CD4-positive, alpha-beta T cell (primary cell): Measurements from ENCODE around the gene LENG1. TPM values are rescaled to one million over a fixed set of nuclear protein-coding genes. Genes with fewer than 3 reads are reported as not detected.

Source experiments
- ATAC-seq: fragments of 200-7000 bp; cut with Tn5 transposase; one replicate; pipeline ENCODE4 v1.10.0; 2022; ENCODE audit warnings: mild to moderate bottlenecking; ENCODE audit not compliant: poor library complexity
- CTCF ChIA-PET: fragments of 350-600 bp; sonication (Branson Sonifier 250); formaldehyde crosslinking; loops from one replicate; lab custom pipeline; 2021; ENCODE audit warnings: antibody characterized with exemption, inconsistent platforms; lab: Charles Lee
- POLR2A ChIA-PET: fragments of 350-600 bp; sonication (Branson Sonifier 250); formaldehyde crosslinking; loops from one replicate; lab custom pipeline; 2021; ENCODE audit warnings: antibody characterized with exemption, inconsistent platforms; lab: Charles Lee
- DNase-seq, 14 experiments: peaks; one replicate each; pipeline ENCODE4 v3.0.0-alpha.2; 2013 to 2020; ENCODE audit warnings: mixed read lengths in 2 of 14
- H3K27ac ChIP-seq, 2 donors: one replicate each; pipeline versions ENCODE4 v1.5.1 to v1.7.0; 2013; ENCODE audit warnings: low read length in 2 of 2, low read depth in 1 of 2, mild to moderate bottlenecking in 1 of 2
- H3K27me3 ChIP-seq, 2 experiments: 1 replicate in 1 of 2; 2 replicates in 1 of 2; pipeline versions ENCODE4 v1.6.1 to v1.7.0; 2013; ENCODE audit warnings: low read length in 2 of 2, control low read depth in 1 of 2, mild to moderate bottlenecking in 1 of 2, moderate library complexity in 1 of 2; ENCODE audit not compliant: insufficient read depth in 2 of 2, control insufficient read depth in 1 of 2
- H3K36me3 ChIP-seq: one replicate; pipeline ENCODE4 v1.6.1; 2013; ENCODE audit warnings: low read length, control low read depth; ENCODE audit not compliant: insufficient read depth
- H3K4me1 ChIP-seq: one replicate; pipeline ENCODE4 v1.6.1; 2013; ENCODE audit warnings: low read length, control low read depth; ENCODE audit not compliant: insufficient read depth
- H3K4me3 ChIP-seq: one replicate; pipeline ENCODE4 v1.5.1; 2013; ENCODE audit warnings: mild to moderate bottlenecking, low read length, moderate library complexity
- H3K9me3 ChIP-seq, 2 experiments: 1 replicate in 1 of 2; 2 replicates in 1 of 2; pipeline versions ENCODE4 v1.6.1 to v1.7.0; 2013; ENCODE audit warnings: low read length in 2 of 2, mild to moderate bottlenecking in 2 of 2, control low read depth in 1 of 2, moderate library complexity in 1 of 2; ENCODE audit not compliant: control insufficient read depth in 1 of 2, insufficient read depth in 1 of 2
- H3K27ac Mint-ChIP-seq: one replicate; pipeline ENCODE4 v1.8.0; 2020; ENCODE audit warnings: mixed read lengths
- H3K27me3 Mint-ChIP-seq: one replicate; pipeline ENCODE4 v1.8.0; 2021; ENCODE audit warnings: mixed read lengths
- H3K36me3 Mint-ChIP-seq: one replicate; pipeline ENCODE4 v1.8.0; 2021; ENCODE audit warnings: low read depth, mixed read lengths
- H3K4me1 Mint-ChIP-seq: one replicate; pipeline ENCODE4 v1.8.0; 2021; ENCODE audit warnings: low read depth, mixed read lengths
- H3K4me3 Mint-ChIP-seq: one replicate; pipeline ENCODE4 v1.8.0; 2020; ENCODE audit warnings: mild to moderate bottlenecking, mixed read lengths
- H3K9me3 Mint-ChIP-seq: one replicate; pipeline ENCODE4 v1.8.0; 2020; ENCODE audit warnings: mixed read lengths
- CTCF ChIP-seq: fragments of 200-600 bp; IDR thresholded peaks from one replicate; pipeline ENCODE4 v1.8.0; 2022; ENCODE audit warnings: antibody characterized with exemption, mild to moderate bottlenecking
- intact Hi-C, 2 experiments: fragments of 100-400 bp; cut with DNase I in 1 of 2; cut with micrococcal nuclease in 1 of 2; formaldehyde crosslinking; loops; one replicate each; pipeline versions ENCODE4 v1.15.1 to v1.9.0; 2023 to 2025; cut with DNase I, micrococcal nuclease
- total RNA-seq, 174 experiments: library from RNA in 2 of 174; stranded (reverse) in 2 of 174; gene quantifications; one replicate each; pipeline ENCODE4 v1.2.3 and lab custom pipeline; 2021 to 2026

LENG1 gene
- total RNA-seq, 2 experiments from 2014 or later: 14.4 to 16.0 TPM

GRCh38 chr19:54156490-54156889 is 3.0 kb downstream of the LENG1 start:
- Mint-ChIP-seq H3K36me3 (peaks cover 77% of the 10 kb centered on the region), H3K4me3 (peak overlapping the region; percentile 75), H3K9me3 (no peaks in the 10 kb centered on the region), H3K27me3 (no peaks in the 10 kb centered on the region), H3K4me1 (peaks cover 53% of the 10 kb centered on the region), H3K27ac (peak overlapping the region; percentile 64)
- TF ChIP-seq CTCF: no peak
- no peaks in the 10 kb centered on the region for H3K9me3 ChIP-seq
- no peaks in the 10 kb centered on the region for H3K27me3 ChIP-seq
- no peak overlapping the region for H3K4me3 ChIP-seq
- ATAC-seq (no peak), DNase-seq (no peak)
- H3K36me3 ChIP-seq: peaks cover 70% of the 10 kb centered on the region
- POLR2A ChIA-PET: interaction anchor here (2.0 to 7.7 kb wide), 3 partner anchors 18 to 41 kb away, joined by 6 to 144 read pairs (median 104); partner anchors contain the start of genes CNOT3, MBOAT7, PRPF31 and TFPT
- peaks cover 69% of the 10 kb centered on the region for H3K4me1 ChIP-seq
- intact Hi-C loops: no loop called here
- peak overlapping the region in 1 of 2 donors; percentile 1 for H3K27ac ChIP-seq
- CTCF ChIA-PET: no interaction called here

GRCh38 chr19:54155694-54156093 is 3.8 kb downstream of the LENG1 start:
- POLR2A ChIA-PET: interaction anchor here (2.0 to 7.7 kb wide), 3 partner anchors 18 to 40 kb away, joined by 6 to 144 read pairs (median 104); partner anchors contain the start of genes CNOT3, MBOAT7, PRPF31 and TFPT
- Histone ChIP-seq H3K4me3 (no peak overlapping the region), H3K27me3 (no peaks in the 10 kb centered on the region), H3K4me1 (peaks cover 65% of the 10 kb centered on the region), H3K36me3 (peaks cover 74% of the 10 kb centered on the region), H3K27ac (peak overlapping the region in 1 of 2 donors; percentile 42), H3K9me3 (no peaks in the 10 kb centered on the region)
- DNase-seq (no peak), ATAC-seq (no peak)
- CTCF ChIA-PET: no interaction called here
- intact Hi-C loops: no loop called here
- peak overlapping the region; percentile 33 for H3K27ac Mint-ChIP-seq
- no peaks in the 10 kb centered on the region for H3K9me3 Mint-ChIP-seq
- peaks cover 84% of the 10 kb centered on the region for H3K36me3 Mint-ChIP-seq
- H3K4me1 Mint-ChIP-seq: peaks cover 53% of the 10 kb centered on the region
- no peak overlapping the region for H3K4me3 Mint-ChIP-seq
- TF ChIP-seq CTCF: no peak
- no peaks in the 10 kb centered on the region for H3K27me3 Mint-ChIP-seq

- peaks cover 45% of the 10 kb centered on the region for H3K4me1 Mint-ChIP-seq
- H3K9me3 ChIP-seq: no peaks in the 10 kb centered on the region
- CTCF ChIA-PET: no interaction called here
- intact Hi-C loops: no loop called here
- TF ChIP-seq CTCF: no peak
- no peaks in the 10 kb centered on the region for H3K27me3 Mint-ChIP-seq
- no peaks in the 10 kb centered on the region for H3K27me3 ChIP-seq
- peak in 10 of 14 experiments; percentile 25 to 72 (median 53) for DNase-seq
- peak overlapping the region; percentile 84 for H3K4me3 Mint-ChIP-seq
- peak; percentile 18 for ATAC-seq
- no peaks in the 10 kb centered on the region for H3K9me3 Mint-ChIP-seq
- peaks cover 83% of the 10 kb centered on the region for H3K36me3 ChIP-seq
- POLR2A ChIA-PET: interaction anchor here (2.0 to 7.7 kb wide), 2 partner anchors 17 to 39 kb away, joined by 6 to 144 read pairs; partner anchors contain the start of genes CNOT3, PRPF31 and TFPT
- peaks cover 91% of the 10 kb centered on the region for H3K36me3 Mint-ChIP-seq
- H3K4me3 ChIP-seq: no peak overlapping the region
- peak overlapping the region; percentile 83 for H3K27ac Mint-ChIP-seq
- H3K4me1 ChIP-seq: peaks cover 57% of the 10 kb centered on the region
- peak overlapping the region in 1 of 2 donors; percentile 42 for H3K27ac ChIP-seq
These were observed 4.7 kb downstream of the LENG1 start for GRCh38 chr19:54154603-54155345.
